Heart right ventricle (tissue), 16 donors: ENCODE data around the gene IGF2R. TPM values are rescaled to one million over a fixed set of nuclear protein-coding genes. Genes with fewer than 3 reads are reported as not detected.
"Not testable (repeated sequence)": the region's sequence is repeated elsewhere in the genome, so short reads cannot be mapped to it uniquely, and the experiment has no call there.

Source experiments
- ATAC-seq, 8 donors: fragments of 200-7000 bp; cut with Tn5 transposase; one replicate each; pipeline ENCODE4 v1.9.1; 2020; ENCODE audit warnings: mild to moderate bottlenecking in 8 of 8, moderate library complexity in 8 of 8, moderate number of reproducible peaks in 1 of 8
- DNase-seq, 2 donors: peaks; one replicate each; pipeline ENCODE4 v3.0.0-alpha.2; 2020
- H3K27ac ChIP-seq, 10 donors: fragments of 200-600 bp; sonication (generic) in 2 of 10; one replicate each; pipeline versions ENCODE4 v1.5.0 to v1.8.0; 2020 to 2022; ENCODE audit warnings: mild to moderate bottlenecking in 3 of 10
- H3K27me3 ChIP-seq, 7 donors: fragments of 200-600 bp; one replicate each; pipeline ENCODE4 v1.8.0; 2021 to 2022; ENCODE audit warnings: mild to moderate bottlenecking in 2 of 7
- H3K36me3 ChIP-seq, 9 donors: fragments of 200-600 bp; sonication (generic) in 1 of 9; one replicate each; pipeline versions ENCODE4 v1.5.0 to v1.8.0; 2020 to 2022; ENCODE audit warnings: mild to moderate bottlenecking in 2 of 9
- H3K4me1 ChIP-seq, 9 donors: fragments of 200-600 bp; sonication (generic) in 1 of 9; one replicate each; pipeline versions ENCODE4 v1.5.0 to v1.8.0; 2020 to 2022; ENCODE audit warnings: mild to moderate bottlenecking in 4 of 9
- H3K4me3 ChIP-seq, 10 donors: fragments of 200-600 bp; sonication (generic) in 2 of 10; one replicate each; pipeline versions ENCODE4 v1.5.0 to v1.8.0; 2020 to 2022; ENCODE audit warnings: mild to moderate bottlenecking in 7 of 10, moderate library complexity in 2 of 10
- H3K9me3 ChIP-seq, 11 donors: fragments of 200-600 bp in 10 of 11; sonication (generic) in 2 of 11; one replicate each; pipeline versions ENCODE4 v1.5.0 to v1.8.0; 2013 to 2022; ENCODE audit warnings: mild to moderate bottlenecking in 2 of 11, control low read depth in 1 of 11, moderate library complexity in 1 of 11
- CTCF ChIP-seq, 9 donors: fragments of 200-600 bp; sonication (generic) in 2 of 9; IDR thresholded peaks; one replicate each; pipeline versions ENCODE4 v1.5.0 to v1.8.0; 2021 to 2022; ENCODE audit warnings: antibody characterized with exemption in 9 of 9, mild to moderate bottlenecking in 5 of 9, moderate library complexity in 1 of 9
- WGBS, 2 donors: extraction: QIAGEN DNeasy Blood & Tissue Kit; methylation state at CpG; one replicate each; pipeline ENCODE4 v1.1.7; 2013; ENCODE audit warnings: inconsistent platforms in 1 of 2; 5-methylcytosine and 5-hydroxymethylcytosine counted together
- intact Hi-C, 10 donors: fragments of 100-400 bp; cut with DNase I; formaldehyde crosslinking; loops; one replicate each; pipeline versions ENCODE4 v1.11.1 to v1.14.2; 2022
- long read RNA-seq, 3 donors: library from polyadenylated mRNA; unstranded; transcript quantifications; one replicate each; pipeline ENCODE4 v2.0.0, GENCODE V29; 2020 to 2021
- polyA plus RNA-seq, 2 donors: library from polyadenylated mRNA; stranded (reverse); fragments of 200-250 nt; gene quantifications; one replicate each; pipeline ENCODE4 v1.2.3, GENCODE V29; 2013
- total RNA-seq, 10 donors: library from RNA; stranded (reverse); fragmentation: NEBNext Ultra II Directional in 3 of 10; extraction: Animal tissue kit (Norgen Biotek cat#: 25700) in 3 of 10; gene quantifications; one replicate each; pipeline versions ENCODE4 v1.2.1 to v1.2.4, GENCODE V29; 2021 to 2023
- donor health status: Arrhythmogenic right ventricular cardiomyopathy.
- donor health status: ischemic (EF 13 %, LVEDD 7.1; RV severe dilation, severe dysfunction).
- donor health status: healthy with polysubstance abuse.
- donor health status: DM: no; HTN: yes; CAD: no.
- donor health status: DM: no; HTN: no; CAD: no.
- donor health status: ischemic (EF 25% LVEDD 6.9; RV normal size, moderate dysfunction).
- donor health status: ischemic (EF 25% LVEDD 5.7; RV mildly dilated, moderate dysfunction).
- donor health status: healthy.
- donor health status: DM: yes; HTN: yes; CAD: no.
- donor health status: Ischemic cardiomyopathy.
- donor health status: ischemic (EF 35%, LVEDD 5.7; RV mildly dilated, moderate dysfunction).
- donor health status: nonischemic (EF 11% LVEDD 7.7; RV severe dilation, severe dysfunction).
- donor health status: DM: yes; HTN: yes; CAD: no.
- donor health status: PGD.
- donor health status: ischemic (EF 29% LVEDD 5.4; RV normal size, mild dysfunction).
- donor health status: nonischemic (EF 23%, LVEDD 6.1; RV moderate dilation, normal function).

The IGF2R gene
- total RNA-seq (10 to 100 TPM; 61.7 to 95.6 (median 72.2) TPM), polyA plus RNA-seq (10 to 100 TPM; 13.7 to 21.1 TPM)
- long read RNA-seq, donor 1, full-length matches to known transcripts: 2 of 42 reads
- long read RNA-seq, donor 1, partial matches to known transcripts: 37 of 42 reads
- long read RNA-seq, donor 1, other reads (novel, unspliced or antisense): 3 of 42 reads
- long read RNA-seq, donor 2, full-length matches to known transcripts: 3 of 87 reads
- long read RNA-seq, donor 2, partial matches to known transcripts: 75 of 87 reads
- long read RNA-seq, donor 2, other reads (novel, unspliced or antisense): 9 of 87 reads
- long read RNA-seq, donor 3, partial matches to known transcripts: 63 of 68 reads
- long read RNA-seq, donor 3, other reads (novel, unspliced or antisense): 5 of 68 reads

GRCh38 chr6:159968295-159969203 is at the start of gene IGF2R:
Gene IGF2R, plus strand, starts transcription at chr6:159969082. Its CDS starts 165 bp downstream, at chr6:159969247.
- peaks cover 15 to 69% (median 36%) of the 10 kb centered on the region in 9 donors for H3K4me1 ChIP-seq
- peak; percentile 95 to 96 (median 96) for ATAC-seq
- peak; percentile 93 for DNase-seq
- no peaks in the 10 kb centered on the region for H3K36me3 ChIP-seq
- peak within 1 kb of the TSS; percentile 84 to 99 (median 97) for H3K4me3 ChIP-seq
- TF ChIP-seq CTCF (IDR thresholded peaks at IDR 0.05): peak in 4 of 9 donors; percentile 21 to 36 (median 26)
- H3K9me3 ChIP-seq: no peaks in the 10 kb centered on the region
- WGBS, 2 donors: 2 to 3% methylated on average over 34 to 65 of the region's 68 CpGs
- peak within 1 kb of the TSS; percentile 26 to 98 (median 94) for H3K27ac ChIP-seq
- peaks cover 0 to 2% (median 0%) of the 10 kb centered on the region in 7 donors for H3K27me3 ChIP-seq
- intact Hi-C loops: no loop called here

GRCh38 chr6:159919800-159920199 is 49.1 kb upstream of the IGF2R start:
- no peaks in the 10 kb centered on the region for H3K4me1 ChIP-seq
- H3K4me3 ChIP-seq: no peak overlapping the region
- TF ChIP-seq CTCF (IDR thresholded peaks at IDR 0.05): no peak
- WGBS, 2 donors: 84% methylated on average over 6 of the region's 6 CpGs
- H3K27ac ChIP-seq: no peak overlapping the region
- peaks cover 0 to 7% (median 0%) of the 10 kb centered on the region in 11 donors for H3K9me3 ChIP-seq
- H3K36me3 ChIP-seq: no peaks in the 10 kb centered on the region
- no peak for DNase-seq
- peaks cover 0 to 3% (median 0%) of the 10 kb centered on the region in 7 donors for H3K27me3 ChIP-seq
- no peak for ATAC-seq
- intact Hi-C loops: no loop called here

- H3K4me1 ChIP-seq, DNase-seq, H3K27me3 ChIP-seq, H3K36me3 ChIP-seq, H3K9me3 ChIP-seq, H3K4me3 ChIP-seq, ATAC-seq, H3K27ac ChIP-seq, intact Hi-C loops: not testable (repeated sequence)
- 51 to 64% methylated on average over 2 of the region's 2 CpGs for WGBS, 2 donors
Observed at GRCh38 chr6:159924150-159924549, 44.7 kb upstream of the IGF2R start.

- 86 to 91% methylated on average over 5 of the region's 5 CpGs for WGBS, 2 donors
- Histone ChIP-seq H3K4me3 (no peak overlapping the region), H3K9me3 (peaks cover 0 to 7% (median 0%) of the 10 kb centered on the region in 11 donors), H3K27me3 (no peaks in the 10 kb centered on the region), H3K36me3 (no peaks in the 10 kb centered on the region), H3K27ac (no peak overlapping the region), H3K4me1 (peaks cover 0 to 16% (median 0%) of the 10 kb centered on the region in 9 donors)
- ATAC-seq (no peak), DNase-seq (no peak)
- intact Hi-C loops: loop anchor here in 1 of 10 donors (5.0 kb wide), 1 partner anchor 421 kb away; the partner anchor contains the start of gene SLC22A3
- TF ChIP-seq CTCF (IDR thresholded peaks at IDR 0.05): no peak
Observed at GRCh38 chr6:159926542-159927203, 42.2 kb upstream of the IGF2R start.
